ENCODE data around the gene TRNT1.

TRNT1 gene

DNA sequence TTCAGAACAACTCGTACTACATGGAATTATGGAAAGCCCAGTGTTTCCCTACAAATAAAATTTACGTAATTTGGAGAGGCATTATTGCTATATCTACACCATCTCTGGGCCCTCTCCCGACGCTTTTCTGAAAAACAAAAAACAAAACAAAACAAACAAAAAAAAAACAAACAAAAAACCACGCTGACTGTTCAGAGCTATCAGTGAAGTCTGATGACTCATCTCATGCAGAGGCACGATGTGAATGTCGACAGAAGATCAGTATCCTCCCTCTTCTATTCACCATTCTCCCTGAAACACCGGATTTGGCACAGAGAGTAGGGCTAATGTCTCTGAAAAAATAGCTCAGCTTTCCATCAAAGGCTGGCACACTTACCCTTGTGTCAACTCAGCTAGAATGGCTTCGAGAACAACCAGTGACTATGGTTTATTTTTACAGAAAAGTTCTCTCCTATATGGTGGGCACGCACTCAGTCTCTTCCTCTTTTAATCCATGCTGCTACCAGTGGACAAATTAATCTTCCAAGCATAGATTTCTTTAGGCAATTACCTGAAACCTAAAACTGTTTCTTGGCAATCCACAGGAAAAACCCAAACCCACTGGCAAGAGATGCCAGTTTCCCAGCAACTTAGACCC, 51.2 kb downstream of the TRNT1 start:
- DNase-seq: peak in 1 of 56 donors; percentile 5

DNA sequence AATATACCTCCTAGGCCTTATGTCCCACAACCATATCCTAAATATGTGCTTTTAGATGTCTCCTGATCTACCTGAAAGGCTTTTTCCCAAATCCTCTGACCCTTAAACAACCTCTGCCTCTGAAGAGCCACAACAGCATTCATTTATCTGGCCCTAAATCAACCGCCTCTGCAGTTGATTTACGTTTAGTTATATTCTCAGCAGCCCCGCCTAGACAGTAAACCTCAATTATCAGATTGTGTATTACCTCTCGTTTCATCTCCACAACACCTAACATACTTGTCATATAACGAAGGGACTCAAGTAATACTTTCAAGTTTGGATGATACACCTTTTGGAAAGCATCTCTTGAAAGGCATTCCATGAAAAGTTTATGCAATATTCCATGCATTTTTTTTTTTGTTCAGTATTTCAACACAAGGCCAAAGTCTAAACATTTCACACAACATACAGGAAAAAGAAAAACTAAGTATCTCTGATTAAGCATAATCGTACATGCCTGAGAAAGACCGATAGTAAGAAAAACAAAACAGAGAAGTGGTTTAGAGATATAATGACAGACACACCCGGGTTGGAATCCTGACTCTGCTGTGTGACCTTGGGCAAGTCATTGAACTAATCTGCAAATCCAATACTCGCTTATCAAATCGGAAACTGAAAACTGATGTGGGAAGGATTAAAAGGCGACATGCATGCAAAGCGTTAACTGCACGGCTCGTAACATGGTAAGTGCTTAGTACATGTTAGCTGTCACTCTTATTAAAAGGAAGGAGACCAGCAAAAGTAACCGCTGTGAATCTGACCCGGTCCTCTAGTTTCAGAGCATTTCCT, 52.0 kb downstream of the TRNT1 start:
- DNase-seq: no peak

DNA sequence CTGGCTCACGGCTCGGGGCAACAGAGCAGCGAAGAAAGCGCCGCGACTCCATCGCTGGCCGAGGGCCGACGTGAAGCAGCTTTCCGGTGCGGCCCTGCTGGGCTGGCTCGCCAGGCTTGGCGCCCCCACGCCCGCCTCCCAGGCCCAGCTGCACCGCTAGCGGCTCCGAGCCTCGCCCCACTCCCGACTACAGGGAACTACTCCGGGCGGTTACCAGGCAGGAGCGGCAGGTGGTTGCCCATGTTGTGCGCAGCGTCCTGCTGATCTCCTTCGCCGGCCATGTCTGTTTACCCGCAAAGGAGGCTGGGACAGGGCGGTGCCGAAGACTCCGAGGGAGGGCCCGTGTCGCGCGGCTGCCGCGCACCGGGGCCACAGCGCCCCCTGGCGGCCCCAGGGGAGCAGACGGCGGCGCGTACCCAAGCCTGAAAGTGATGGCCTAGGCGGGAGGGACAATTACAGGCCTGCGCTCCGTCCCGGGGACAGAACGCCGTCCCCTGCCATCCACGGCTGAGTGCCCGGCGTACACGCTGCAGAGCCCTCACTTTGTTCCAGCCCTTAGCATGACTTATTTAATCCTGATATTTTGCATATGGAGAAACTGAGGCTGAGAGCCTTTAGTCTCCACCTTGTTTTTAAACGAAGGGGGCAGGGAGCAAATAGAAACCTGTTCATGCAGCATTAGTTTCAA, 52.8 kb downstream of the TRNT1 start, which contains the start of gene CRBN:
Gene CRBN, minus strand, starts transcription at position 285 of the 688 bp plus-strand sequence. Its CDS starts 4 bp downstream, at position 281.
- DNase-seq: peak in 55 of 56 donors; percentile 29 to 94 (median 84)

DNA sequence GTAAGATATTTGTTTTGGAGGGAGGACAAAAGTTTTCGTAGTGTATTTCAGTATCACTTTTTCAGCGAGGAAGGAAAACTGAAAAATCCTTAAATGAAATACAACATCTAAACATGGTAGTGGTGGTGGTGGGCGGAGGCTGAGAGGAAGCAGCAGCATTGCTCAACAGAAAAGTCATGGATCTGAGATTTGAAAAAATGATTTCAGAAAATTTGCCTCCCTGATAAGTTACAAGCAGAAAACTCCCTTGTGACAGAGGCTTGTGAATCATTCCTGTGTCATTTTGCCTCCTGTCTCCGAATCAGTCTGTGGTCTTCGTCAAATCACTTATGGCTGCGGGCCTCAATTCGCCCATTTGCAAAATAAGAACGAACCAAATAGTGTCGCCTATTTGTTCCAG, 53.7 kb downstream of the TRNT1 start:
- DNase-seq: peak in 4 of 56 donors; percentile 9 to 29 (median 17)

DNA sequence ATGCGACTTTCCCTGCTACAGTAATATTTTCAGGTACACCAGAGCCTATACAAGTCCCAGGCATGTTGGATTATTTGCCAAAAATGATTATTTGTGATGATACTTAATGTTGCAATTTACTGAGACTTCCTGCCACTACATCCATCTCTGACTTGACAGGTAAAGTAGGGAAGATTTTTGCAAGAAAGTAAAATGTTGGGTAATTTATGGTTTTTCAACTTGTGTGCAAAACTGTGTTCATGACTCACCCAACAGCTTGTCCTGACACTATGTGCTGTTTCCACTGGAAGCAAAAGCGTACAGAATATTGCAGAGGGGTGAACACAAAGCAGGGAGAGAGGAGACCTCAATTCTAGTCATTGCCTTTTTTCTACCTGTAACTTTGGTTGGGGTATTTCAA, 58.1 kb downstream of the TRNT1 start:
- DNase-seq: no peak

DNA sequence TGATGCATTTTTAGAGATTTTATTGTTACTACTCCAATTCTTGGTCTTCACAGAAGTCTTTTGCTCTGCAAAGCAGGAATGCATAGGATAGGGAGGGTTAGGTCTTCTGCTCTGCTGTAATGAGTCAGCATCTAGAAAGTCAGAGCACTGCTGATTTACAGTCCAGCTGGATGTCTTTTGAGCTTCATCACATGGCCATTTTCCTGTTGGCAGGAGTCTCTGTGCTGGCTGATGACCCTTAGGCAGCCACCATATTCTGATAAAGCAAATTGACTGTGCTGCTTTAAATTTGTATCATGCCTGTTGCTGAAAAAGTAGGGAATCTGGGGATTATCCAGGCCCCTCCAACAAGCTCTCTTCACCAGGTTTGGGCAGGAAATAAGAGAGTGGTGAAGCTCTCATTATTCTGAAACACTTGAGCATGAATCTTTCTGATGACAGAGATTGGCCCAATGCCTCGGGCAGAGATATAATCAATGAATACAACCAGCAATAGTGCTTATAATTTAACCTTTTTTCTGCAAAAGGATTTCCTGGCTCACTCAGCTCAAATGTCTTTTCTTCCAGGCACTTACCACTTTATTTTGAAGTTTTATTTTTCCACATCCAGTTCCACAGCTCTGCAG, 62.5 kb downstream of the TRNT1 start:
- DNase-seq: no peak

DNA sequence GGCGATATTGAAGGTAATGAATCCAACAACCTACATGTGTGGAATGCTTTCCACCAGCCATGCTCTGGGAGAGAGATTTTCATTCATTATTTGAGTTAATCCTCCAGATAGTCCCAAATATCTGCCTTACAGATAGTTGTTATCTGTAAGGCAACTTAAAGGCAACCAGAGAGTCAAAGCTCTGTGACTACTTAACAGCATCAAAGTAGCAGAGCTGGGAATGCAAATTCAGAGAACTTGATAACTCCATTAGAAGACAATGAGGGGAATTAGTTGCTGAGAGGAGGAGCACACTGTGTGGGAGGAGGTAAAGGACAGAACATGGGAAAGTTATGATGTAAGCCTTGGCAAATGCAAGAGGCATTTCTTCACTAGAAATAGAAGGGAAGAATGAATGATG, 63.2 kb downstream of the TRNT1 start:
- DNase-seq: no peak

DNA sequence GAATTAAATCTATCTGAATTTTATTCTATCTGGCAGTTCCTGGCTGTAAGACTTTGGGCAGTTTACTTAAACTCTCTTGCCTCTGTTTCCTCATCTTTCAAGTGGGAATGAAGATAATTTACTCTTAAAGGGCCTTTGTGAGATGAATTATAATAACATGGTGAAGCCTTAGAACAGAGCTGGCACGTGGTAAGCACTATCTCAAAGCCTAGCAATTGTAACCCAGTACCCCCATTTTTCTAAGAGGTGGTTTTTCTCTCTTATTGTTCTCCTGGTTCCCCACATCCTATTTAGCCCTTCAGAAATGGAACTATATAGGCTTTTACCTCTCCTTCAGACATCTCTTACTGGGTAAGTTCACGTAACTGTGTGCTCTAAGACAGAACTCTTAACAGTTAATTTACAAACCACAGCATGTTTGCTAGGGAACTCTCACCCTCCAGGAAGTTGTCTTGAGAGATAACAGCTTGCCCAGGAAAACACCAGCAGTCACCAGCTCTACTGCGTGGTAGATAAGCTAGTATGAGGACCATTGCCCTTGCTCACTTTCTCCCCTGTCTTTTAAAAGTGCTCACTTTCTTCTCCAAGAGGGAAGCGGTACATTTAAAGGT, 65.0 kb downstream of the TRNT1 start:
- no peak for DNase-seq

DNA sequence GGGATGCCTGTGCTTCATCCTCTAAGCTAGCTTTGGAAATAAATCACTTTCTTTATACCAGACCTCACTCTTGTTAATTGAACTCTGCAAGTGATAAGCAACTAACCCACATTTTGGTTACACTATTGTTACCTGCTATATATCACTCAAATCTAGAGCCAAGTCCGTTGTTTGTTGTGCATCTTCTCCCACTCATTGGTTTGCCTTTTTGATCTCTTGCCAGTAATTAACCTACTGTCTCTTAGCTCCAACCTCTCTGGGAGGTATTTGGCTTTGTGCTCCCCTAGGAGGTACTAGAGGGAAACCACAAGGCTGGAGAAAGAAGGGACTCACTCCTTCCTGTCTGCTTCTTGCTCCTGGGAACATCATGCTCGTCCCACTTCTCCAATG, 65.5 kb downstream of the TRNT1 start:
- DNase-seq: no peak

DNA sequence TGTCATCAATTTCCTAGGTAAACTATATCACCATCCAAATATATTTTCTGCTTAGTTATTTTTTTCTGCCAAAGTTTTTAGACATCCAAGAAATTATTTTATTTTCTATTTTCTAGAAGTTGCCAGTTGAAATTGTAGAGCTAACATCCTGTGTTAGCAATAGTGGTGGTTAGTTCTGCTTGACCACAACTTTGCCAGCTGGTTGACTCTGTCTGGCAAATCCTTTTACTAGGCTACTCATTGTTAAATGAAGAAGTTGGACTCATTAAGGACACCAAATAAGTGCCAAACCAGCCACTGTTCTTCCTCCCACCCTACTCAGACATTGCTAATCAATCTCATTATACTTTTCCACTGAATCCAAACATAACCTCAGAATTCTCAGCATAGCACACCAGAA, 68.1 kb downstream of the TRNT1 start:
- no peak for DNase-seq

DNA sequence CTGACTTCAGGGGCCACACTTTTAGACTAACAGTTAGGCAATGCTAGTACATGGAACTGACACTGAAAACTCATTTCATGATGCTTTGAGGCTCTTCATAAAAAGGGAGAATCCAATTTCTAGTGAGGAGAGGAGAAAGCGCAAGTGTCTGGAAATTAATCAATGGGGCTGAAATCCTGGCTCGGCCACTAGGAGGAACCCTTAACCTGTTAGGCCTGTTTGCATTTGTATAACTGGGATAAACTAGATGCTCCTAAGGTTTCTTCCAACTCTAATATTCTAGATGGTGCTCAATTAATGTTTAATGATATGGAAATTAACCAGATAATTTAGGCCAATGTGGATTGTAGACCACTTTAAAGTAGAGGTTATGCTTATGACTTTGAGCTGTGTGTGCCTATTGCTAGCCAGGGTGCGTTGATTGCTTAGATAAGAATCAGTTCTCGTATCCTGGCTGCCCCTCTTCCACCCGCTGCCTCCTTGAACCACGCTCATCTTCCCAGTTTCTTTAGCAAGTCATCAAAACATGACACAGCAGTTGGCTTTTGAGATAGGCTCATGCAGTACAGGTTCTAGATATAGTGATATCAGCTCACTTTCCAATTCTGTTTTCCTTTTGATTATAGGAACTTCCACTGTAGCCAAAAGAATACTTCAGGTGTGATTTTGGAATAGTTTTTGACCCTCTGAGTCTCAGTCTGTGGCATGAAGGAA, 69.6 kb downstream of the TRNT1 start:
- peak in 2 of 56 donors; percentile 0 to 15 for DNase-seq

Measured in nucleus accumbens (tissue), 56 donors.